Skin of body (tissue), 2 donors: ENCODE results near the gene MYO15B. TPM values are rescaled to one million over a fixed set of nuclear protein-coding genes. Genes with fewer than 3 reads are reported as not detected.

Experiments
- DNase-seq: peaks from one replicate; lab custom pipeline; 2025; lab: John Stamatoyannopoulos, UW
- total RNA-seq: library from RNA; depleted of rRNA; stranded (reverse); fragments of >200 nt; gene quantifications from one replicate; pipeline ENCODE4 v1.2.3, GENCODE V29; 2014

The MYO15B gene
- total RNA-seq, 1 donor from 2014 or later = 117 TPM

DNA sequence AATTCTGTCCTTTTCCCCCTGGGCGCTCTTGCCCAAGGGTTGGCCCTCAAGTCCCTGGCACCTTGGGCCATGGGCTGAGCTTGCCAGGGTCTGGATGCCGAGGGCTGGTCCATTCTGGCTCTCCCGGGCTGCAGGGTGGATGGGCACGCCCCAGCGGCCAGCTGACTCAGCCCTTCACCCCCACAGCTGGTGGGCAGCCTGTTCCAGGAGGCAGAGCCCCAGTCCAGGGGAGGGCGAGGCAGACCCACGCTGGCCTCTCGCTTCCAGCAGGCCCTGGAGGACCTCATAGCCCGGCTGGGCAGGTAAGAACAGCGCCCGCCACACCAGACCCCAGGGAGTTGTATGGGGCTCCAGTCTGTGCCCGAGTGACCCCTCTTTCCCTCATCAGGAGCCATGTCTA is 15.0 kb downstream of the MYO15B start:
- no peak for DNase-seq

DNA sequence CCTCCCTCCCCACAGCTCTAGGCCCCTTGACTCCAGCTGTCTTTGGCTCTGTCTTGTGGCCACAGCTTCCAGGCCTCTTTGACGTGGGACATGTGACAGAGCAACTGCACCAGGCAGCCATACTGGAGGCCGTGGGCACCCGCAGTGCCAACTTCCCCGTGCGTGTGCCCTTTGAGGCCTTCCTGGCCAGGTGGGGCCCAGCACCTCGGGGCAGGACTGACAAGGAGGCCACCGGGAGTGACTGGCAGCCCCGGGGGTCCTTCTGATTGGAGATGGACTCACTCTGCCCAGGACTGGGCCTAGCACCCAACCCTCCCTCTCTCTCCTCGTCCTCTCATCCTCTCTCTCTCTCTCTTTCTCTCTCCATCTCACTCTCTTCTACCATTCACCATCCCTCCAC is 15.5 kb downstream of the MYO15B start:
- no peak for DNase-seq

DNA sequence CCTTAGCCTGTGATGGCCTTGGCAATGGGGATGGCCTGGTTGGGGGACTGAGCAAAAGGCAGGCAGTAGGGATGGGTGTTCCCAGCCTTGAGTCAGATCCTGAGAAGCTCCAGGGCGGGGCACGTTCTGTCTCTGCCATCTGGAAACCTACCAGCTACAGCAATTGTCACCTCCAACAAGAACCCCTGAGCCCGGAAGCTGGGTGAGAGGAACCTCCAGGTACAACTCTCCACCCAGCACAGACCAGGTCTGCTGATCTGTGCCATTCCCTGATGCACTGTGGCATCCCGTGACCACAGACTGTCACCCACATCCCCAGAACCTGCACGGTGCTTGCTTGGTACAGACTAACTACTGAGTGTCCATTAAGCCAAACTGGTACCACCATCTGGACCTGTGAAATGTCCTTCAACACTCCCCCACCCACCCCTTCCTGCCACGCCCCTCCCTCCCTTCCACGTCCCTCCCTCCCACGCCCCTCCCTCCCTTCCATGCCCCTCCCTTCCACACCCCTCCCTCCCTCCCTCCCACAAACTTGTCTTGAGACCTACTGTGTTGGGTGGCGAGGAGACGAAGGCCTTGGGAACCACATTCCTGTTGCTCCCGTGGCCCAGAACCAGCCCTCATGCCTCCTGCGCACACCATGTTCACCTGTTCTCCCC is 16.6 kb downstream of the MYO15B start:
- DNase-seq = no peak

DNA sequence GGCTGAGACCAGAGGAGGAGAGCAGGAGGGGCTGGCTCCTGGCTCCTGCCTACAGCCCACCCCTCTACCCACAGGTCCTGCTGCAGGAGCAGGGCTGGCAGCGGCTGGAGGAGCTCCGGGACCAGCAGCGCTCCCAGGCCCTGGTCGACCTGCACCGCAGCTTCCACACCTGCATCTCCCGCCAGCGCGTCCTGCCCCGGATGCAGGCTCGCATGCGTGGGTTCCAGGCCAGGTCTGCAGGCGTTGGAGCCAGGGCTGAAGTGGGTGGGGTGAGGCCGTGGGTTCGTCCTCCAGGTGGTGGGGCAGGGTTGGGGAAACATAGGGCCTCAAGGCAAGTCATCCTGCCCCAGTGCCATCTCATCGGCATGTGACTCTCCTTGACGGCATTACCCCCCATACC is 18.2 kb downstream of the MYO15B start:
- no peak for DNase-seq

DNA sequence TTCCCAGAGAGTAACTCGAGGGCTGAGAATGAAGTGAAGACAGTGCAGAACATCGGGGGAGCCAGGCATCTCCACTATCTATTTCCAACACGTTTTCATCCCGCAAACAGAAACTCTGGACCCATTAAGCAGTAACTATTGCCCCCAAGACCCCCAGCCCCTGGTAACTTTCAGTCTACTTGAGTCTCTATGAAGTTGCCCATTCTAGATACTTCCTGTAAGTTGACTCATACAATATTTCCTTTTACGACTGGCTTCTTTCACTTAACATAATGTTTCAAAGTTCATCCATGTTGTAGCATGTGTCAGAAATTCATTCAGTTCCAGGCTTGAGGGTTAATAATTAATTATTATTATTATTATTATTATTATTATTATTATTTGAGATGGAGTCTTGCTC is 19.5 kb downstream of the MYO15B start:
- DNase-seq = no peak

DNA sequence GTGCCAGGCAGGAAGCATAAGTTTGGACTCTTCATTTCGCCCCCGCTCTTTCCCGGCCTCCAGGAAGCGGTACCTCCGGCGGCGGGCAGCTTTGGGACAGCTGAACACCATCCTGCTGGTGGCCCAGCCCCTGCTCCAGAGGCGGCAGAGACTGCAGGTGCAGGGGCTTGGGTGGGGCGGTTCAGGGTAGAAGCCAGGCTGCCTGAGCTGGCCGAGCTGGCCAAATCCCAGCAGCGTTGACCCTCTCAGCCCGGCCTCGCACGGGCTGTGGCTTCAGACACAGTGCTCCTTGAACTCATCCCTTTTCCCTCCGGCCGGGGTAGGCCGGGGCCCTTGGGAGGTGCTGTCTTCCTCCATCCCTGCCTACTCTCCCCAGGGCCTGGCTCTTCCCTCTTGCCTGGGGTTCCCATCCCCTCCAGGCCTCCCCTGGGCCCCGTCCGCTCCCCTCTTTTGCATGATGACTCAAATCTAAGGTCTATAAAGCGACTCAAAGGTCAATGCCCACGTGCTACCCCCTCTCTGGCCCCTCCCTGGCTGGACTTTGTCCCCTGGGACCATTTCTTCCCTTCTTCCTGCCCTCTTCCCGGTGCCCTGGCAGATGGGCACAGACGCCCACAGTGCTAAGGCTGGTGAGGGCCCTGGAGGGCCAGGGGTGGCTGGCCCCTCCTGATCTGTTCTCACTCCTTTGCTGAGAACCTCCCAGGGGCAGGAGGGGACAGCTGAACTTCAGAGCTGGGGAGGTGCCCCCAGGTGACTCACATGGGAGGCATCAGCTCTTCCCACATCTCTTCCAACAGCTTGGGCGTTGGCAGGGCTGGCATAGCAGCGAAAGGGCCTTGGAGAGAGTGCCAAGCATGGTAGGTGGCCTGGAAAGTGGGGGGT is 22.7 kb downstream of the MYO15B start:
- no peak for DNase-seq

DNA sequence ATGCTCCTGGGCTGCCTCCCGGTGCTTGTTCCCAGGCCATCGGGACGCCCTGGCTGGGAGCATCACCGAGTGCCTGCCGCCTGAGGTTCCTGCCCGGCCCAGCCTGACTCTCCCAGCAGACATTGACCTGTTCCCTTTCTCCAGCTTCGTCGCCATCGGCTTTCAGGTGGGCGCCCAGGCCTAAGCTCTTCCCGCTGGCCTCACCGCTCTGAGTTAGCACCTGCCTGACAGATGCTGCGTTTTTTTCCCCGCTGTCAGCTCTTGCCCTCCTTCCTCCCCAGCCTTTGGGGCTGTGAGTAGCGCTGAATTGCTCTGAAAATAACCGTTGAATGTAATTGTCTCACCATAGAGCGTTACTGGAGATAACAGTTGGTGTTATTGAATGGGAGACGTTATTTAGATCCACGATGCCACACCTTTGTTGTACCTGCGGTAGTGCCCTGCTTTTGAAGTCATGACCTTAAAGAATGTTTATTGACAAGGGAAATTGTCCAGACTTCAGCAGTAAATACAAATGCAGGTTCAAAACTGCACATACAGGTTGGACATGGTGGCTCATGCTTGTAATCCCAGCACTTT is 24.3 kb downstream of the MYO15B start:
- DNase-seq = no peak

DNA sequence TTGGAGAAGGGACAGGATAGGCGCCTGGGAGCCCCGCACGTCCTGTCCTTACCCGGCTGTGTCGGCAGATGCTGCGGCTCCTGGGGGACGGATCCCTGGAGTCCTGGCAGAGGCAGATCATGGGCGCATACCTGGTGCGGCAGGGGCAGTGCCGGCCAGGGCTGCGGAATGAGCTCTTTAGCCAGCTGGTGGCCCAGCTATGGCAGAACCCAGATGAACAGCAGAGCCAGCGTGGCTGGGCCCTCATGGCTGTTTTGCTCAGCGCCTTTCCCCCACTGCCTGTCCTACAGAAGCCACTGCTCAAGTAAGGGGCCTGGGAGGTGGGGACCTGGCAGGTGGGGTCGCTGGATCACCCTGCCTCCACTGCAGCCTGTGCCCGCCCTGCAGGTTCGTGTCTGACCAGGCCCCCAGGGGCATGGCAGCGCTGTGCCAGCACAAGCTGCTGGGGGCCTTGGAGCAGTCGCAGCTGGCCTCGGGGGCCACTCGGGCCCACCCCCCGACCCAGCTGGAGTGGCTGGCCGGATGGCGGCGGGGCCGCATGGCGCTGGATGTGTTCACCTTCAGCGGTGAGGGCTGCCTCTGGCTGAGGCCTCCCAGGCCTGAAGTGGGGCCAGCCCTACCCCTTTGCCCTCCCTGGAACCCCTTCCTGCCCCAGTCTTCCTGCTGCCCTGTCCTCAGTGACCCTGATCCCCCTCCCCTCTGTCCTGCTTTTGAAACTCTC is 25.5 kb downstream of the MYO15B start:
- DNase-seq = no peak

DNA sequence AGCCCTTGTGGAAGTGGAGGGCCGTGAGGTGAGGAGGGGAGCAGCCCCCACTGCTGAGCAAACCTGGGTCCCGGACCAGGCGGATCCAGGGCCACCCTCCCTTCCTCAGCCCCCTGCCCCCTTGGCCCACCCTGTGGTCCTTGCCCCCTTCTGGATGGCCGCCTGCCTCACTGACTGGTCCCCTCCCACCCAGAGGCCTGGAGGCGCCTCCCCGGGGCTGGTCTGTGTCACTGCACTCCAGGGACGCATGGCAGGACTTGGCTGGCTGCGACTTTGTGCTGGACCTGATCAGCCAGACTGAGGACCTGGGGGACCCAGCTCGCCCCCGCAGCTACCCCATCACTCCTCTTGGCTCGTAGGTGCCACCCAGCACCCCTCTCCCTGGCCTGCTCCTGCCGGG is 26.4 kb downstream of the MYO15B start:
- DNase-seq = no peak

DNA sequence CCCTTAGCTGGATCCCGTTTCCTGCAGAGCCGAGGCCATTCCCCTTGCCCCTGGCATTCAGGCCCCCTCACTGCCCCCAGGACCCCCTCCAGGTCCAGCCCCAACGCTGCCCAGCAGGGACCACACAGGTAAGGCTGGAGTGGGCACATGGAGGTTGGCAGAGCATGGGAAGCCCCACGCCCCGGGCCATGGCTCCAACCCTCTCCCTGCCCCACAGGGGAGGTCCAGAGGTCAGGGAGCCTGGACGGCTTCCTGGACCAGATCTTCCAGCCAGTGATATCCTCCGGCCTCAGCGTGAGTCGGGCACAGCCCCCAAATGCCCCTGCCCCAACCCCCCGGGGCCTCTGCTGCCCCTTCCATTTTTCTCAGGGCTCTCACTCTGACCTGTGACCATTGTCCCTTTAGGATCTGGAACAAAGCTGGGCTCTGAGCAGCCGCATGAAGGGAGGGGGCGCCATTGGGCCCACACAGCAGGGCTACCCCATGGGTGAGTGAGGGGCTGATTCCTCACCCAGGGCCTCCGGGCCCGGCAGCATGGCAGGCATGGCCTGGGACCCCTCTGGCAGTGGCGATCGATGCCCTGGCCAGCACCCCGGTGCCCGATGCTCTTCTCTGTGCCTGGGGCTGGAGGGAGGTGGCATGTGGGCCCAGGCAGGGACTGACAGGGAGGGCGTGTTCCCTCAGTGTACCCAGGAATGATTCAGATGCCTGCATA is 27.1 kb downstream of the MYO15B start:
- DNase-seq = no peak

DNA sequence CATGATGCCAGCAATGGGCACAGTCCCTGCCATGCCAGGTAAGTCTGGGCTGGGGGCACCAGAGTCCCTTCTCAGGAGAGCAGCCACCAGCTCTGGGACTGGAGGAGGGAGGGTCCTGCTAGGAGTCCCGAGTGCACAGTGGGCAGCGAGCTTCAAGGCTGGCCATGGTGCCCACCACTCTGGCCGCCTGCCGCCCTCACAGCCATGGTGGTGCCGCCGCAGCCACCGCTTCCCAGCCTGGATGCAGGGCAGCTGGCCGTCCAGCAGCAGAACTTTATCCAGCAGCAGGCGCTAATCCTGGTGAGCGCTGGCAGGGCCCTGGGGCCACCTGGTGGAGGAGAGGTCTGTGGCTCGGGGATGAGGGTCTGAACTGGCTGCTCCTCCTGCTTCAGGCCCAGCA is 27.7 kb downstream of the MYO15B start:
- DNase-seq = no peak

DNA sequence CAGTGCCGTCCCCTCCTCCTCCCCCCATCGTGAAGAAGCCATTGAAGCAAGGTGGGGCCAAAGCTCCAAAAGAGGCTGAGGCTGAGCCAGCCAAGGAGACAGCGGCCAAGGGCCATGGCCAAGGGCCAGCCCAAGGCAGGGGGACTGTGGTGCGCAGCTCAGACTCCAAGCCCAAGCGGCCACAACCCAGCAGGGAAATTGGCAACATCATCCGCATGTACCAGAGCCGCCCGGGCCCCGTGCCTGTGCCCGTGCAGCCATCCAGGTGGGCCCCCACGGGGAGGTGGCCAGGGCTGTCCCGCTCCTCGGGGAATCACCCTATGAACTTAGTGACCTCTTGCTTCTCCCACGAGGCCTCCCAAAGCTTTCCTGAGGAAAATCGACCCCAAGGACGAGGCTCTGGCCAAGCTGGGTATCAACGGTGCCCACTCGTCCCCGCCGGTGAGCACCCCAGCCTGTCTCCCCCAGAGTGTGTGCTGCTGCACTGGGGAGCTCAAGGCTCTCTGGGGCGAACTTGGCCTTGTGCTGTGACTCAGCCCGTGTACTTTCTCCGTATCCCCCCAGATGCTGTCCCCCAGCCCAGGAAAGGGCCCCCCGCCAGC is 29.0 kb downstream of the MYO15B start:
- no peak for DNase-seq

DNA sequence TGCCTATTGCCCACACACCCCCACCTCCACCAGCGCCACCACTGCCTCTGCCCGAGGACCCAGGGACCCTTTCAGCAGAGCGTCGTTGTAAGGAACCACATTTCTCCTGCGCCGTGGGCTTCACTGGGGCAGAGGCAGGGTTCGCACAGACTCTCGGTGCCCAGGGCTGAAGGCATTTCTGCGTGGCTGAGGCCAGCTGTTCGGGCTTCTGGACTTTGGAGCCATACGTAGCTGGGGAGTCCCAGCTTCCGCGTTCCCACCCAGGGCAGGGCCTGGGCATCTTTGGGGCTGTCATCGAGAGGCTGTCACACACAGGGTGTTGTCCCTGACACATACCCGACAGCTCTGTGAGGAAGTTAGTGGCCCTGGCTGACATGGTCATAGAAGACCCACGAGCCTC is 29.6 kb downstream of the MYO15B start:
- DNase-seq = no peak

DNA sequence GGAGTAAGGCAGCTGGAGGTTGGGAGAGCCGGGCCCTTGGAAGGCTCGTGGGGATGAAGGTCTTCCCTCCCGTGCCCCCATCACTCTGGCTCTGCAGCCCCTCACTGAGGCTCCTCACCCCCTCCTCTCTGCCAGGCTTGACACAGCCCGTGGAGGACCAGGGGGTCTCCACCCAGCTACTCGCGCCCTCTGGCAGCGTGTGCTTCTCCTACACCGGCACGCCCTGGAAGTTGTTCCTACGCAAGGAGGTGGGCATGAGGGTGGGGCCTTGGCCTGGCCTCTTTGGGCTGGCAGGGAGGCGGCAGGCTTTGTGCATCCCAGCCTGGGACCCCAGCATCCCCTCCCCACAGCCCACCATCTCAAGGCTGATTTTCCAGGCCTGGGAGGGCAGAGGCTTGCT is 30.1 kb downstream of the MYO15B start:
- DNase-seq = no peak

DNA sequence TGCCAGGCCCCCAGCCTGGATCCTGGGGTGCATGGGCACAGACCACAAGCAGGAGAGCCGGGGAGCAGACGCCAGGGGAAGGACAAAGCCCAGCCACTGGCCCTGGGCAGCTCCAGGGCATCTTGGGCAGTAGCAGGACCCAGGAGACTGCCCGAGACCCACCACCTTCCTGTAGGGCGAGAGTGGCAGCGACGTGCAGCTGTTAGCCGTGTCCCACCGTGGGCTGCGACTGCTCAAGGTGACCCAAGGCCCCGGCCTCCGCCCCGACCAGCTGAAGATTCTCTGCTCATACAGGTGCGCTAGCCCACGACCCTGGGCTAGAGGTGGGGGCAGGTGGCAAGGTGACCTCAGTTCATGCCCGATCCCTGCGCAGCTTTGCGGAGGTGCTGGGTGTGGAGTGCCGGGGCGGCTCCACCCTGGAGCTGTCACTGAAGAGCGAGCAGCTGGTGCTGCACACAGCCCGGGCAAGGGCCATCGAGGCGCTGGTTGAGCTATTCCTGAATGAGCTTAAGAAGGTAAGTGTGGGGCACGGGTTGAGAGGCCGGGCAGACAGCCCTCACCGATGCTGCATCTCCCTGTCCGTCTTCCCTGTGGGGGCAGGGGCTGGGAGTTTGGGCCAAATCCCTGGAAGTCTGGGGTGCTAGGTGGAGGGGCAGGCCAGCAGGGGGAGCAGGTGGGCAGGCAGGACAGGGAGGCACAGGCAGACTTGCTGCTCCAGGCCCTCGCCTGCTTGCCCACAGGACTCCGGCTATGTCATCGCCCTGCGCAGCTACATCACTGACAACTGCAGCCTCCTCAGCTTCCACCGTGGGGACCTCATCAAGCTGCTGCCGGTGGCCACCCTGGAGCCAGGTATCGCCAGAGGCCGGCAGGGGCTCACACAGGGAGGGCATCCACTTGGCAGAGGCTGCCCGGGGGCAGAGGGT is 32.2 kb downstream of the MYO15B start:
- no peak for DNase-seq

DNA sequence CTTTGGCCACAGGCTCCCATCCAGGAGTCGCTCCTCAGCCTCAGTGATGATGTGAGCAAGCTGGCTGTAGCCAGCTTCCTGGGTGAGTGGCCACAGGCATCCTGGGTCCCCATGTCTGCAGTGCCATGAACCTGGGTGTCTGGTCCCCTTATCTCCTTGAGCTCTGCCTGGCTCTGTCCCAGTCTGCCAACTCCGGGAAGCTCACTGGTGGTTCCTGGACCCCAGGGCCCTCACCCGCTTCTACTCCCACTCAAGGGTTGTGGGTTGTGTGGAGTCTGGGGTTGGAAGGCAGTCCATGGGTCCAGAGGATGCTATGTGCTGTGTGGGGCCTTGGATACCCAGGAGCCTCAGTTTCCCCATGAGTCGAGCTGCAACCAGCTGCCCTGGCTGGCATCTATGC is 33.9 kb downstream of the MYO15B start:
- no peak for DNase-seq

DNA sequence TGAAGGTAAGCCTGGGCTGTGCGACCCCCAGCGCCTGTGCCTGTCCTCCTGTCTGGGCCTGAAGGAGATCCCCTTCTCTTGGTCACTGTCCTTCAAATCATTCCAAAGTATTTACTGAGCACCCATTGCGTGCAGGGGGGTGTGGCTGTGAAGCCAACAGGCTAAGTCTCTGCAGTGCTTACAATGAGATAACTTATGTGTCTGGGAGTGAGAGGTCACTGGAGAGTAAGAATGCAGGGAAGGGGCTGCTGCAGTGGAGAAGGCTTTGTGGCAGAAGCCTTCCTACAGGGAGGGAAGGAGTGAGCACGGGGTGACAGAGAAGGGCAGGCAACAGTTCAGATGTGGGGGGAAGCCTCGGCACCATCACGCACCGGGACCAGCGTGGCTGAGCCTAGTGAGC is 34.5 kb downstream of the MYO15B start:
- no peak for DNase-seq

DNA sequence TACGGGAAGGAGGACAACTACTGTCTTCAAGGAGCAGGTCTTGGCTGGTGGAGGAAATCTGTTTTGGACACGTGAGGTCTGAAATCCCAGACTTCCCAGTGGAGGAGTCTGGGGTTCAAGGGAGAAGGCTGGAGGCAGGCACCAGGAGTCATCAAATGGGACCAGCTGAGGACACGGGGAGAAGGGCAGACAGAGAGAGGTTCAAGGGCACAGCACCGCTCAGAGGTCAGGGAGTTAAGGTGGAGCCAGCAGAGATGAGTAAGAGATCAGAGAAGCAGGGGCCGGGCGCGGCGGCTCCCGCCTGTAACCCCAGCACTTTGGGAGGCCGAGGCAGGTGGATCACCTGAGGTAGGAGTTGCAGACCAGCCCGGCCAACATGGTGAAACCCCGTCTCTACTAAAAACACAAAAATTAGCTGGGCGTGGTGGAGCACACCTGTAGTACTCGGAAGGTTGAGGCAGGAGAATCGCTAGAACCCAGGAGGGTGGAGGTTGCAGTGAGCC is 35.2 kb downstream of the MYO15B start:
- DNase-seq = no peak

DNA sequence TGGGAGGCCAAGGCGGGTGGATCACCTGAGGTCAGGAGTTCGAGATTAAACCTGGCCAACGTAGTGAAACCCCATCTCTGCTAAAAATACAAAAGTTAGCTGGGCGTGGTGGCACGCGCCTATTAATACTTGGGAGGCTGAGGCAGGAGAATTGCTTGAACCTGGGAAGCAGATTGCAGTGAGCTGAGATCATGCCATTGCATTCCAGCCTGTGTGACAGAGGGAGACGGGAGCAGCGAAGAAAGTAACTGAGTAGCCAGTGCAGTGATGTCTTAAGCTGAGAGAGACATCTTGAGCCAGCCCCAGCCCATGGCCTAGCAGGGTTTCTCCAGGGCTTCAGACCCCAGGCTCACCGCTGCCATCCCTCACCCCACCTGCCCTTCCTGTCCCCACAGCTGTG is 35.8 kb downstream of the MYO15B start:
- DNase-seq = no peak

DNA sequence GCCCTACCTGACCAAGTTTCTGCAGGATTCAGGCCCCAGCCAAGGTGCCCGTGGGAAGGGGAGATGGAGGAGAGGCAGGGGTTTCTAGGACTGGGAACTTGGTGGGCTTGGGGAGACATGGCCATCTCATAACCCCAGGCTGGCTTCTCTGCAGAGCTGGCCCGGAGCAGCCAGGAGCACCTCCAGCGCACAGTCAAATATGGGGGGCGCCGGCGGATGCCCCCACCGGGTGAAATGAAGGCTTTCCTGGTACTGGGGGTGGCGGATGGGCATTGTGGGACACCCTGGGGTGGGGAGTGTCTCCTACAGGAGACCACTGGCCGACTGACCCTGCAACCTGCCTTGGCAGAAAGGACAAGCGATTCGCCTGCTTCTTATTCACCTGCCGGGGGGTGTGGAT is 36.4 kb downstream of the MYO15B start:
- DNase-seq = no peak
